Activated CD4-positive, alpha-beta T cell treated with anti-CD3 and anti-CD28 coated beads for 24 hours (primary cell): ENCODE measurements around the gene SMARCC1.
"Not testable (repeated sequence)": the region's sequence is repeated elsewhere in the genome, so short reads cannot be mapped to it uniquely, and the experiment has no call there.

Experiments used
- DNase-seq, 2 donors: peaks; one replicate each; pipeline ENCODE4 v3.0.0-alpha.2; 2020; ENCODE audit warnings: low read depth in 2 of 2

The SMARCC1 gene

GRCh38 chr3:47772047-47772446 lies 9.6 kb downstream of the SMARCC1 start:
- no peak for DNase-seq

GRCh38 chr3:47766186-47766585 lies 15.5 kb downstream of the SMARCC1 start:
- no peak for DNase-seq

GRCh38 chr3:47762233-47762632 lies 19.5 kb downstream of the SMARCC1 start:
- no peak for DNase-seq

- no peak for DNase-seq
Measured at GRCh38 chr3:47761046-47761445, 20.6 kb downstream of the SMARCC1 start.

- DNase-seq, result not testable (repeated sequence)
Measured at GRCh38 chr3:47760207-47760606, 21.5 kb downstream of the SMARCC1 start.

GRCh38 chr3:47758261-47759025 lies 23.2 kb downstream of the SMARCC1 start:
- no peak for DNase-seq

- no peak for DNase-seq
Measured at GRCh38 chr3:47752716-47753115, 29.0 kb downstream of the SMARCC1 start.

- not testable (repeated sequence) for DNase-seq
Measured at GRCh38 chr3:47750811-47751354, 30.8 kb downstream of the SMARCC1 start.

- DNase-seq, result no peak
Measured at GRCh38 chr3:47747558-47747957, 34.1 kb downstream of the SMARCC1 start.

- no peak for DNase-seq
Measured at GRCh38 chr3:47746264-47746663, 35.4 kb downstream of the SMARCC1 start.

GRCh38 chr3:47743855-47744254 lies 37.8 kb downstream of the SMARCC1 start:
- DNase-seq, result no peak

GRCh38 chr3:47743352-47743751 lies 38.3 kb downstream of the SMARCC1 start:
- DNase-seq, result not testable (repeated sequence)

- no peak for DNase-seq
Measured at GRCh38 chr3:47741925-47742324, 39.8 kb downstream of the SMARCC1 start.

- no peak for DNase-seq
Measured at GRCh38 chr3:47732143-47732542, 49.5 kb downstream of the SMARCC1 start.

- DNase-seq, result no peak
Measured at GRCh38 chr3:47731061-47731460, 50.6 kb downstream of the SMARCC1 start.

GRCh38 chr3:47722859-47723258 lies 58.8 kb downstream of the SMARCC1 start:
- DNase-seq, result no peak

- DNase-seq, result not testable (repeated sequence)
Measured at GRCh38 chr3:47717448-47717847, 64.2 kb downstream of the SMARCC1 start.

- no peak for DNase-seq
Measured at GRCh38 chr3:47716656-47717055, 65.0 kb downstream of the SMARCC1 start.

- DNase-seq, result no peak
Measured at GRCh38 chr3:47715928-47716327, 65.8 kb downstream of the SMARCC1 start.

- DNase-seq, result no peak
Measured at GRCh38 chr3:47714606-47715005, 67.1 kb downstream of the SMARCC1 start.

GRCh38 chr3:47713655-47714054 lies 68.0 kb downstream of the SMARCC1 start:
- DNase-seq, result no peak

GRCh38 chr3:47712398-47712797 lies 69.3 kb downstream of the SMARCC1 start:
- DNase-seq, result no peak

GRCh38 chr3:47711596-47711995 lies 70.1 kb downstream of the SMARCC1 start:
- no peak for DNase-seq

- DNase-seq, result no peak
Measured at GRCh38 chr3:47705391-47705790, 76.3 kb downstream of the SMARCC1 start.
